ENCODE data around the gene PHTF2.
"Not testable (repeated sequence)": the region's sequence is repeated elsewhere in the genome, so short reads cannot be mapped to it uniquely, and the experiment has no call there.

Gene PHTF2

DNA sequence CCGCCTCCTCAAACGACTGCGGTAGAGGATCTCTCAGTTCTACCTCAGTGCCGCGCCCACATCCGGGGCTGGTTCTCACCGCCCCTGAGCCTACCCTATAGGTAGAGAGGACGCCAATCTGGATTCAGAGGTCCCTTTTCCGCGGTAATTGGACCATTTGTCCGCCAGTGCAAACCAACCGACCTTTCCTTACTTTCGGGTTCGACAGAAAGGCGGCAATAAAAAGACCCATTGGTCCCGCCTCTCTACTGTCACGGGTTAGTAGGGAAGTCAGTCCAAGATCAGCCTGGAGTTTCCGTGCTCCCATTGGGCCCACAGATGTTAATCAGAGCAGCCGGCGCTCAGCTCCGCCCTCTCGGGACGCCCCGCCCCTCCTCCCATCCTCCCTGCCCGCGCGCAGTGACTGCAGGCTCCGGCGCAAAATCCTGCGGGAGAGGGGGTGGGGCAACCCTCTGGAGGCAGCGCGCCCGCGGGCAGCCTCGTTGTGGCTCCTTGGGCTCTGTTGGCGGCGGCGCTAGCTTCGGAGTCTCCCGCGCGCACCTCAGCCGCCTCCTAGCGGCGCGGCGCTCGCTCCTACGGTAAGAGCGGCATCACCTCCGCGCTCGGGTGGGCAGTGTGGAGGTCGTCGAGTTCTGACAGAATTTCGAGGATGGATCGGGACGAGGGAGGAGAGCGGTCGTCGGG is at the start of gene PHTF2, which contains the start of gene TMEM60:
Gene PHTF2 (plus strand): TSS at position 380 of the 684 bp plus-strand sequence.
Gene TMEM60 (minus strand): TSS at position 41 of the 684 bp plus-strand sequence. CDS start 4,061 bp downstream, outside the sequence.
- DNase-seq (ENCODE audit: low read depth, low spot score) = peak; percentile 99

DNA sequence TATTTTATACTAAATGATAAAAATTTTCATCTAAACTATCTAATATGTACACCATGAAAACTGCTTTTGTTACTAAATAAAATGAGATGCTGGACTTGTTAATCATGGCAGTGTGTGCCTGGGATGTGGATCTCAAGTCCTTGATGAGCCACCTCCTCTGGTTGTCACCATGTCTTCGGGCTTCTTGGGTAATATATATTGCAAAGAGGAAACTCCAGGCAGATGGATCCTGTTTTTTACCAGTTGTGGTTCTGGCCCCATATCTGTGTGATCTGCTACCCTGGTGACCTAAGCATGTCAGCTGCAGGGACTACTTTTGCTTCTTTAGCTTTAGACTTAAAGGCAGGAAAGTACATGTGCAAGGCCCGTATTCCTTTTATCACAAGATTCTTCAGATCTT is 46.6 kb upstream of the PHTF2 start:
- DNase-seq (ENCODE audit: low read depth, low spot score) = no peak

DNA sequence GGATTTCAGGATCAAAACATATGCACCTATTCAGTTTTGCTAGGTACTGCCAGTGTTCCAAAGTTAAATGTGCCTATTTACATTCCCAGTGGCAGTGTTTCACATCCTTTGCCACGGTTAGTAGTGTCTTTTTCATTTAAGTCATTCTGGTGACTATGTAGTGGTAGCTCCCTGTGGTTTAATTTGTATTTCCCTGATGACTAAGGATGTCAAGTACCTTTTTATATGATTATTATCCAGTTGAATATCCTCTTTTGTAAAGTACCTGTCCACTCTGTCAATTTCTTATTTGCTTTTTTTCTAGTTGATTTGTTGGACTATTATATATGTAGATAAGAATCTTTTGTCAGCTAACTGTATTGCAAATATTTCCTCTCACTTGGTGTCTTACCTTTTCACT is 45.4 kb upstream of the PHTF2 start:
- no peak for DNase-seq (ENCODE audit: low read depth, low spot score)

DNA sequence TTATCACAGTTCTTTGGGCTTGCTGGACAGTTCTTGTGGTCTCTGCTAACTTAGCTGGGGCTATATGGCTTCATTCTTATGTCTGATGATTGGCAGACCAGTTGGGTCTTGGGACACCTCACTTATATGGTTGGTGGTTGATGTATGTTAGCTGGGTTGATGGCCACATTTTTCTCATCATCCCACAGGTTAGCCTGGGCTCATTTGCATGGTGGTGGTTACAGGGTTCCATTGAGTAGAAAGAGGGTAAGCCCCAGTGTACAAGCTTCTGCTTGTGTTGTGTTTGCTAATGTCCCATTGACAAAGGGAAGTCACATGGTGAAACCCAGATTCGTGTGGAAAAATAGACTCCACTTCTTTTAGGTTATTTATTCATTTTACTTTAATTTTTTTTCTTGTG is 41.0 kb upstream of the PHTF2 start:
- DNase-seq (ENCODE audit: low read depth, low spot score) = no peak

DNA sequence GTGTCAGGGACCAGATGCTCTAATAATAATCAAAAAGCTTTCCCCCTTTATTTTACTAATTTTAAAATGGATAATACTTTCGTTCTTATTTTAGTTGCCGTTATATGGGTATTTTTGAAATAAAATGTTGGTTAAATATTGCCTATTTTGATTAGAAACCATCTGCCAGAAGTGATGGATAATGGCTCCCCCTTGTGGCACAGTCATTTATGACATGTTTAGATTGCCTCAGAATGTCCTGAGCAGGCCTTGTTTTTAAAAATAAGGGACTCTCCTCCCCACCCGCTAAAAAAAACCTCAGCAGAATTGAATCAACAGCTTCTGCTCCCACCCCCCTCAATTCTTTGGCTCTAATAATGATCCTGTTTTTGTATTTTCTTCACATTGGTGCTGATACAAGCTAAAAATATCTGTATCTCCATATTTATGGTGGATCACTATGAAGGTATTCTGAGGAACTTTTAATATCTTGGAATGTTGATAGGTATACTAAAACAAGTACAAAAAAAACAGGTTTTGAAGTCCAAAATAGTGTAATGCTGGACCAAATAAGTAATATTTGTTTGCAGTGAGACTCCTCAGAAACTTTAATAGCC is 39.2 kb upstream of the PHTF2 start:
- peak; percentile 49 for DNase-seq (ENCODE audit: low read depth, low spot score)

DNA sequence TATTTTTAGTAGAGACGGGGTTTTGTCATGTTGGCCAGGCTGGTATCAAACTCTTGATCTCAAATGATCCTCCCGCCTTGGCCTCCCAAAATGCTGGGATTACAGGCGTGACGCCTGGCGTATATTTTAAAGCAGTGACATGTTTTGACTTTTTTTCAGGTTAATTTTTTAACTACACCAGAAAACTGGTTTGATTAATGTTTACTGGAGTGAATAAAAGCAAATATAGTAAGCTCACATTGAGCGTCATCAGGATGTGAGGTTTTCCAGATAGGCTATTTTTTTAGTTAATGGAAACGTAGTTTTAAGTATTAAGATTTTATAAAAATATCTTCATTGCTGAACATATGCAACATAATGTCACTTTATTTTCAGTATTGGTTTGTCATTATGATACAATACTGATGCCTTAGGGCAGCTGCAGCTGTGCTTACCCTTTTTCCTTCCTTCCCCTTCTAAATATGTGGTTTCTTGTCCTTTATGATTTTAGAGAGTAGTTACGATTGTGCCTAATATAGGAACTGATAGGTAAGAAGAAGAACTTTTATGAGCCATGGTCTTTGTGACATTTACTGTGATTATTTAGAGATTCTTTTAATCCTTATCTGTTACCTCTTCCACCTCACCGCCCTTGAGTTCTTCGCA is 37.6 kb upstream of the PHTF2 start:
- DNase-seq (ENCODE audit: low read depth, low spot score) = no peak

DNA sequence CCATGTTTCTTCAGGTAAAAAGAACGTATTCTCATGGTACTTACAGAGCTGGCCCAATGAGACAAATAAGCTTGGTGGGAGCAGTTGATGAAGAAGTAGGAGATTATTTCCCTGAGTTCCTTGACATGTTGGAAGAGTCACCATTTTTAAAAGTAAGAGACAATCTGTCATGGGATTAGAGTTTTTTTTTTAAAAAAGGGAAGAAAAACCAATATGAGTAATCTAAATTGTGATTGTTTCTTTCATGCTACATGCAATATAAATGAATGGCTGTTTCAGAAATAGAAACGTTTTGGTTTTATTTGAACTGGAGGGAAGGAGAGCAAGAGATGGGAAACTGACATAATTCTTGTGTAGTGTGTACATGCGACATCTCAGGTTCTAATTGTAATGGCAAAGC is 33.1 kb upstream of the PHTF2 start:
- DNase-seq (ENCODE audit: low read depth, low spot score) = no peak

- no peak for DNase-seq (ENCODE audit: low read depth, low spot score)
Observed at GRCh38 chr7:77765906-77766800, 32.4 kb upstream of the PHTF2 start.

DNA sequence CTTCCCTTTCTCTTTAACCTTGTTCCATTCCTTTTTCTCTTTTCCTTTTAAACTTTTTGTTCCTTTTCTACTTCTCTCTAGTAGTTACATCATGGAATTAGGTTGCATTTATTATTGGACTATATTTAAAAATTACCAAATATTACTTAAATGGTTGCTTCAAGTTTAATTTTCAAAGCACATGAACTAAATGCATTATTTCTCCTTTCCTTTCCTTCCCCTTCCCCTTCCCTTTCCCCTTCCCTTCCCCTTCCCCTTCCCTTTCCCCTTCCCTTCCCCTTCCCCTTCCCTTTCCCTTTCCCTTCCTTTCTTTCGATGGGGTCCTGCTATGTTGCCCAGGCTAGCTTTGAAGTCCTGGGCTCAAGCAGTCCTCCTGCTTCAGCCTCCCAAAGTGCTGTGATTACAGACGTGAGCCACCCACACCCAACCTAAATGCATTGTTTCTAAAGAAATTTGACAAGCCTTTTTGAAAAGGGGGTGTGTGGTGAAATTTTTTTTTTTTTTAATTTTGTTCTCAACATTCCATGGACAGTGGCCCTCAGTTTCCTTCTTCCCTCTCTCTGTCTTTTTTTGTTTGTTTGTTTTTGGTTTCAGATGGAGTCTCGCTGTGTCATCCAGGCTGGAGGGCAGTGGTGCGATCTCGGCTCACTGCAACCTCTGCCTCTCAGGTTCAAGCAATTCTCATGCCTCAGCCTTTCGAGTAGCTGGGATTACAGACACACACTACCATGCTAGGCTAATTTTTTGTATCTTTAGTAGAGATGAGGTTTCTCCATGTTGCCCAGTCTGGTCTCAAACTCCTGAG is 31.6 kb upstream of the PHTF2 start:
- no peak for DNase-seq (ENCODE audit: low read depth, low spot score)

- no peak for DNase-seq (ENCODE audit: low read depth, low spot score)
Observed at GRCh38 chr7:77770316-77770715, 28.3 kb upstream of the PHTF2 start.

DNA sequence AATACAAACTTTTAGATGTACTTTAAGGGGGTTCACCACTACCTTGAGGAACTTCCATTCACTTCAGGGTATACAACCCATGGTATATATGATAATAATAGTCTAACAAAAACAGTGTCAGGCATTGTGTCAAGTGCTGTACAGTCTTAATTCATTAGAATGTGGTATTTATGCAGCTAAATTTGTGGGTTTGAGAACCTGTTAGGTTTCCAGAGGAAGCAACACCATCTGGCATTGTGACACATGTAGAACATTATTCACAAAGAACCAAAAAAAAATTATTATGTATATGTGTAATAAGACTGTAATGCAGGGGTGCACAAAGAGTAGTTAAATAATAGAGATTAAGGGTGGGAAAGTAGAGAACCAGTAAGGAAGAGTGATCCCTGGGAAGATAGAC is 26.7 kb upstream of the PHTF2 start:
- no peak for DNase-seq (ENCODE audit: low read depth, low spot score)

- DNase-seq (ENCODE audit: low read depth, low spot score) = no peak
Observed at GRCh38 chr7:77778535-77778934, 20.0 kb upstream of the PHTF2 start.

DNA sequence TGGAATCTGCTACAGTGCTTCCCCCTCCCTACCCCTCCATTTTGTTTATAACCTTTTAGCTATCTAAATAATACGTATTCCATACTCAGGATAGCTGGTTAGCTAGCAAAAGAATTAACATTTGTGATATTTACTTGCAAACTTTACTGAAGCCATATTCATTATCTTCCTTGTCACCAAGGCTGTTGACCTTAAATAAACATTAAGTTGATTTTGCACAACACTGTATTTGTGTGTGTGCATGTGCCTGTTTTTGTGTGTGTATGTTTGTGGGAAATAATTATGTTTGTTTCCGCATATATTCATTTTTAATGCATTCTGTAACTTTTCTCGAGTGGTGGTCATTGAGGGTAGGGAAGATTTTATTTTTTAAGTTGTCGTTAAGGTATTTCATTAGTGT is 16.2 kb upstream of the PHTF2 start:
- no peak for DNase-seq (ENCODE audit: low read depth, low spot score)

DNA sequence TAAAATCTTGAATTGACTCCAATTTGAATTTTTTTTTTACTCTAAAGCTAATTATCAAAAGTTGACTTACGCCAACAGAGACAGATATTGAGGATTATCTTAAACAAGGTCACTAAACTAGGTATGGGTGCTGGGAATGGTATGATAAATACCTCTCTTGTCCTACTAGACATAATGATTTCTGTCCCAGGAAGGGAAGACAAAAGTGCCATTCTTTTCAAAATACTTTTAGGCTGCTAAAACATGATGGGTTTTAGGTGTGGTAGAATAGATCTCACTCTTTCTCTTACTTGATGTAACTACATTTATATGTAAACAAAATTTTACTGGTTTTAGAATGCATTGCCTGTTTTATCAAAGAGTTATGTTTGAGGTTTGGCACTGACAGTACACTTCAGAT is 15.5 kb upstream of the PHTF2 start:
- no peak for DNase-seq (ENCODE audit: low read depth, low spot score)

- DNase-seq (ENCODE audit: low read depth, low spot score) = no peak
Observed at GRCh38 chr7:77783545-77783944, 15.0 kb upstream of the PHTF2 start.

DNA sequence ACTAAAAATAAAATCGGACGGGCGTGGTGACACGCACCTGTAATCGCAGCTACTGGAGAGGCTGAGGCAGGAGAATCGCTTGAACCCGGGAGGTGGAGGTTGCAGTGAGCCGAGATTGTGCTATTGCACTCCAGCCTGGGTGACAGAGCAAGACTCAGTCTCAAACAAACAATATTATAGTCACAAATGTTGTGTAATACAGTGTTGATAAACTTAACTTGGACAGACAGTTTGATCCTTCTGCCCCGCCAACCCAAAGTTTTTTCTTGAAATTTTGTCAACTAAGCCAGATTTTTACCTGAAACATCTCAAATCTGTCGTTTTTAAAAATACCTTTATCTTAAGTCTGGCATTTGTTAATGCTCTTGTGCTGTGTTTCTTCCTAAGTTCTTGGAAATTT is 14.1 kb upstream of the PHTF2 start:
- DNase-seq (ENCODE audit: low read depth, low spot score) = not testable (repeated sequence)

- no peak for DNase-seq (ENCODE audit: low read depth, low spot score)
Observed at GRCh38 chr7:77786018-77786417, 12.6 kb upstream of the PHTF2 start.

- DNase-seq (ENCODE audit: low read depth, low spot score) = no peak
Observed at GRCh38 chr7:77786741-77787140, 11.8 kb upstream of the PHTF2 start.

GRCh38 chr7:77788327-77788902 is 10.2 kb upstream of the PHTF2 start:
- DNase-seq (ENCODE audit: low read depth, low spot score) = no peak

DNA sequence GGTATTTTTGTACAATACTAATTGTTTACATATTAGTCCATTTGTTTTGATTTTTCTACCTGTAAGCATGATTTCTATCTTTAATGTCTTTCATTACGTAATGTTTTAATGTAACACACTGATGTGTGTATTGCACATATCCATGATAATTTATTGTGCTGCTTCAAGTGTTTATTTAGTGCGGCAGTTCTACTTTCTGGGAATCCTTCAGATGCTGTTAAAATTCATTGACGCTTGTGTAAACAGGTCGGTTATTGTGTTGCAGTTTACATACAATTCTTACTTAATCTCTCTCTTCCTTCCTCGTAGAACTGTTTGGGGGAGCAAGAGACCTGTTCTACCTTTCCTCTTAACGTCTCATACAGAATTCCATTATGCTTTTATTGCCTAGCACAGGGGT is 7.2 kb upstream of the PHTF2 start:
- no peak for DNase-seq (ENCODE audit: low read depth, low spot score)

DNA sequence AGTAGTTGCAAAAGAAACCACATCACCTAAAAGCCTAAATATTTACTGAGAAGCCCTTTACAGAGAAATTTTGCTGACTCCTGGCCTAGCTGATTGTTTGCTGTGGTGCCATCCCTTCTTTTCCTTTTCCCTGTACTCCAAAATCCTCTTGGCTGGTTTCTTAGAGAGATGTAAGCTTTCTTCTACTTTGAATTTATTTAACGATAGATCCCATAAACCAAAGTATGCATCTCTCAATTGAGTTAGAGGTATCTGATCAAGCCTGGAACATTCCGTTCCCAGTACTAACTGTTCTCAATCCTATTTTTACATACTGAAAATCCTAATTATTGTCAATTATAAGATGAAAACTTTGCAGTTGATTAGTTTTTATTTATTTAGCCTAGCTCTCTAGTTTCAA is 6.6 kb upstream of the PHTF2 start:
- DNase-seq (ENCODE audit: low read depth, low spot score) = no peak
